Dermis blood vessel endothelial cell (primary cell): ENCODE results near the gene C1QA. TPM values are rescaled to one million over a fixed set of nuclear protein-coding genes. Genes with fewer than 3 reads are reported as not detected.

ENCODE experiments used
- DNase-seq: peaks from one replicate; pipeline ENCODE4 v3.0.0; 2010
- total RNA-seq: library from RNA; depleted of rRNA; stranded (reverse); fragments of >200 nt; gene quantifications from 2 replicates; pipeline ENCODE4 v1.2.3, GENCODE V29; 2014

The C1QA gene
- total RNA-seq, 1 donor from 2014 or later, result not detected

DNA sequence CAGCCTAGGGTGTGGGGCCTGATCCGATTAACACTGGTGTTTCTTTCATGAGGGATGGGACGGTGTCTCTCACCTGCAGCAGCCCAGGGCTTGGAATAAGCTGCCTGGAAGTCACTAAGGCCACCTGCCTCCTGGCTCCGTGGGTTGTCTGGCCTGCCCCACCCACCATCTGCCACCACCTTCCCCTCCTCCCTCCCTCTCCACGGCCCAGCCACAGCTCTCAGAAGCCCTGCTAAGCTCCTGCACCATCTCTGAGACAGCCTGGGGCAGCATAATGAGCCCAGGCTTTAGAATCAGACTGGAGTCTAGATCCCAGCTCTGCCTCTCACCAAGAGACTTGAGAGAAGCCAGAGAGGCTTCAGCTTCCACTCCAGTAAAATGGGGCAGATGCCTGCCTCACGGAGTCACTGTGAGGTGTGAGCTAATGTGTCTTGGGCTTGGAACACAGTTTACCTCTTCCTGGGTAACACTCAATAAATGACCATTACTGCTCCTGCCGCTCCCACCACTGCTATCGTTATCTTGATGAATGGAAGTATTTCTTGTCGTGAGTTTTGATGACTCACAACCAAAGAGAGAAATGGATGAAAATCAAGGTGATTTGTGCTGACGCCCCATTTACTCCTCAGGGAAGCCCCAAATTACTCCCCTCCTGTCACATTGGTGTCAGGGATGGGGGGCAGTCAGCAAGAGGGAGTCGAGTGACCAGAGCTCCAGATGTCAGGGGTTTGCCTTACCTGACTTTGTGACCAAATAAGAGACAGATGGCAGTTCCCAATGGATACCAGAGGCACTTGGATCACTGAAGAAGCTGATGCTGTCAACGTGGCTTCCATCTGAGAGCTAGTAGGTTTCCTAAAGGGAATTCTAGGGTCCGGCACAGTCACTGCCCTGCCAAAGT is 23.5 kb upstream of the C1QA start:
- DNase-seq, result no peak

GRCh38 chr1:22613572-22613918 is 22.9 kb upstream of the C1QA start:
- DNase-seq, result no peak

GRCh38 chr1:22613951-22614350 is 22.5 kb upstream of the C1QA start:
- DNase-seq, result no peak

DNA sequence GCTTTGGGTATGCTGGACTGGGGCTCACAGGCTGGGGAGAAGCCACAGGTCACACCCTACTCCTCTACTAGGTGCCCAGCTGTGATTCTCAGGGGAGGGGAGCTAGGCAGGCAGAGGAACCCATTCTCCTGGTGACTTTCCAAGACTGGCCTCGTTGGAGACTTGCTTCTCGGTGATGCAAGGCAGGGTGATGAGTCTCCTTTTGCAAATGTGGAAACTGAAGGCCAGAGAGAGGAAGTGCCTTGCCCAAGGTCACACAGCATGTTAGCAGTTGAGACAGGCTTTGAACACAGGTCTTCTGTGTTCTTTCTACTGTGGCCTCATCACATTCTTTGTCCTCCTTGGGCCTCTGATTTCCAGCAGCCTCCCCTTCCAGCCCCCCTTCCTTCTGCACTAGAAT is 20.5 kb upstream of the C1QA start:
- no peak for DNase-seq

GRCh38 chr1:22616571-22616970 is 19.9 kb upstream of the C1QA start:
- no peak for DNase-seq

- DNase-seq, result no peak
Measured at GRCh38 chr1:22618056-22618455, 18.4 kb upstream of the C1QA start.

DNA sequence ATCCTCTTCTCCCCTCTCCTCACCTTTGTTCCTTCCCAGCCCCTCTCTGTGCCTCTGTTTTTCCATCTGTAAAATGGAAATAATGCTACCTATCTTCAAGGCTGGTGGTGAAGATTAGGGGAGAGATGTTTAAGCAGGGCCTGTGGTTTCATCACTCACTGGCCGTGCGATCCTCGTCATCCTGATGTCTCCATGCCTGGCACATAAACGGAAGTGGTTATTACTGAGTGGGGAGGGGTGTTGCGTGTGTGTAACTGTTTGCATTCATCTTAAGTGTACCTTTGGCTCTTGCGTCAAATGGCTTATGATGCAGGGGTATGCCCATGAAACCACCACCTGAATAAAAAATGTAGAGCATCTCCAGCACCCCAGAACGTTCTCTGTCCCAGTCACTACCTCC is 17.2 kb upstream of the C1QA start:
- no peak for DNase-seq

DNA sequence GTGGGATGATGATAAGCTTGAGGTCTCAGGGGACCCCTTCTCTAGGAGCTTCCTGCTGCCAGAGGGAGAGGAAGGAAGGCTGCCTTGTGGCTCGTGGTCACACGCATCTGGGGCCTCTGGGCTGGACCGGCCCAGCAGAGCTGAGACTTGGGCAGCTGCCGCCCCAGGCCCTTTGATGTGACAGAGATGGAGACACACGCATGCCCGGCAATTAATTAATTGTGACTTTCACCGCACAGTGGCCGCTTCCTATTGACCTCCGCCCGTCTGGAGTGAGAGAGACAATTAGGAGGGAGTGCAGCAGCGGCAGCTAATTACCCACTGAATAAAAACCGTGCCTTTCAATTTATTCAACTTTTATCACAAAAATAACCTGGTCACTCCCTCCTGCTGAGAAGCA is 16.6 kb upstream of the C1QA start:
- DNase-seq, result no peak

- no peak for DNase-seq
Measured at GRCh38 chr1:22621761-22622160, 14.7 kb upstream of the C1QA start.

GRCh38 chr1:22625262-22625925 is 11.0 kb upstream of the C1QA start:
- peak; percentile 16 for DNase-seq

DNA sequence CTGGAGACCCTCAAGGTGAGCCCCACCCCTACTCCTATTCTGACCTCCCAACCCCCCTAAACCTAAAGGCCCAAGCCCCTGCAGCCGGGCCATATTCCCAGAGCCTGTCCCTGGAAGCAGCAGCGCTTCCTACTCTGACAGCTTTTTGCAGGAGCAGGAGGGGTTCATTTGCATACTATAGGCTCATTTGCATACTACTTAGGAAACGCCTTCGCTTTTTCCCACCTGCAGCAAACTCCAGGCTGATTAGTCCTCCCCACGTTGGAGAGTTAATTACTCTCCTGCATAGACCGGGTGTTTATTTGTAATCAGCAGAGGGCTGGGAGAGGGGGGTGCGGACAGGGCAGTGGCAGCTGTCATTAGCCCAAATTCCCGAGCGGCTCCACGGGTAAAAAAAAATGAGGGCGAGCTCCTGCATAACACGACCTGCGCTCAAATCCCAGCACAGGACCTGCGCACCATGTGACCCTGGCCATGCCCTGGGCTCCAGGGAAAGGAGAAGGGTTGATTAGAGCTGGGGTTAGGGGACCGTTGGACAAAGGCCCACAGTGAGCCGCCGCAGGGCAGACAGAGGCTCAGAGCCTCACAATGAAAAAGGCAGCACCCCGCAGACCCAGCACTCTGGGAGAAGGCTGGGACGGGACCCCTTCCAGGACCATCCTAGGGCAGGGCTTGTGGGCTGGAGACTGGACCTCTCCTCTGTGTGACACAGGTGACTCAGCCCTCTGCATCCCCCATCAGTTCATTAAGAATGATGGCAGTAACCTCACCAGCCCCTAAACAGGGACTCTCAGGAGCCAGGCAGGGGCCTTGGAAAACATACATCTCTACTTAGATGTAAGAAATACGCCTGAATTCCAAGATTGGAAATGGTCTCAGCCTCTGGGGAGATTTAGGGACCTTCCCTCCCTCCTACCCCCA is 9.9 kb upstream of the C1QA start:
- DNase-seq, result no peak

DNA sequence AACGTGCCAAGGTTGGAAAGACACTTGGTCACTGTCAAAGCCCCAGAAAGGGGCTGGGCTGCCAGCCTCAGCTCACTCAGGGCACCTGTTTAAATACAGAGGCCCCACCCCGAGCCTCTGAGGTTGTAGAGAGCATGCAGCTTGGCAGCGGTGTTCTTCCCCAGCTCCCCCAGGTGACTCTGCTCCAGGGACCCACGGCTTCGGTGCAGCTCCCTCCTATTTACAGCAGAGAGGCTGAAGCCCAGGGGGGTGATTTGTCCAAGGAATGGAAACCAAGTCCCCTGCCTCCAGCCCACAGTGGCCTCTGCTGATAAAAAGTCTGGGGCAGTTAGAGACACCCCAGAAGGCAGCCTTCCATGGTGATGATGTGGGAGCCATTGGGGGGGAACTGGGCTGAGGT is 9.1 kb upstream of the C1QA start:
- no peak for DNase-seq

DNA sequence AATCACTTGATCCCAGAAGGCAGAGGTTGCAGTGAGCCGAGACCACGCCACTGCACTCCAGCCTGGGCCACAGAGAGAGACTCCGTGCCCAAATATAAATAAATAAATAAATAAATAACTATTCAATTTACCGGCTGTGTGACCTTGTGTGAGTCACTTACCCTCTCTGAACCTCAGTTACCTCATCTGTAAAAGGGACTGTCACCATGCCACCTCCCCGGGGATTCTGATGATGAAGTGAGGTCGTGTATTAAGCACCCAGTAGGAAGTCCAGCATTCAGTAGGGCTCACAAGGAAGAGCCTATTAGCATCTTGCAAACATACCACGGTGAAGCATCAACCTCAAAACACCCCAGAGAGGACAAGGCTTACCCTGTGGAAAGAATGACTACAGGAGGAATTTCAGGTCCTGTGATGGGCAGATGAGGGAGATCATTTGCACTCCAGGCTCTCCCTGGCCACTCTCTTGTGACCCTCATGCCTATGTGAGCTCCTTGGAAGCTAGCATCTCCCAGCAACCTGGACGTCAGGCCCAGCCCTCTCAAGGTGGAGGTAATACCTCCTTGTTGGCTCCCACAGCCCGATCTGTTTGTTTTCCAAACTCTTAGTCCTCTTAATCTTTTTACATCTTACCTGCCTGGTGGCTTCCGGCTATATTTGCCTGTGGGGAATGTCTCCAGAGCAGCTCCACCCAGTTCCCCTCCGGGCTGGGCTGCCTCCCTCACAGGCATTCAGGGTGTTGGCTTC is 7.6 kb upstream of the C1QA start:
- no peak for DNase-seq

DNA sequence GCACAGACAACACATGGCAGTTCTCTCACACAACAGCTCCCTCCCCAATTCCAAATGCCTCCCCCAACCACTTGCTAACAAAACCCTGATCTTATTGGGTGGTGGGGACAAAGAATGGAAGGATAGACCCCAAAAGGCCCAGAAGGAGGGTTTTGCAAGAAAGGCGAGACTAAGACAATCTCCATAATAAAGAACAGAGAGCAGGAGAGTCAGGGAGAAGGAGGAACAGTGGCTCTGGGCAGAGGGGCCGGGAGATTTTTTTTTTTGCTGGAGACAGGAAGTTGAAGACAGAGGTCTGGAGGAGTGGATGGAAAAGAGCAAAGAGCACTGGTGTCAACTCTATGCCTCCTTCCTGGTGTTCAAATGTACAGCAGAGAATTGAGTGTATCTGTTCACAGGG is 6.5 kb upstream of the C1QA start:
- no peak for DNase-seq

- DNase-seq, result no peak
Measured at GRCh38 chr1:22633697-22634463, 2.5 kb upstream of the C1QA start.

GRCh38 chr1:22635436-22635835 is 992 bp upstream of the C1QA start:
- no peak for DNase-seq

- no peak for DNase-seq
Measured at GRCh38 chr1:22636927-22637326, 499 bp downstream of the C1QA start.

DNA sequence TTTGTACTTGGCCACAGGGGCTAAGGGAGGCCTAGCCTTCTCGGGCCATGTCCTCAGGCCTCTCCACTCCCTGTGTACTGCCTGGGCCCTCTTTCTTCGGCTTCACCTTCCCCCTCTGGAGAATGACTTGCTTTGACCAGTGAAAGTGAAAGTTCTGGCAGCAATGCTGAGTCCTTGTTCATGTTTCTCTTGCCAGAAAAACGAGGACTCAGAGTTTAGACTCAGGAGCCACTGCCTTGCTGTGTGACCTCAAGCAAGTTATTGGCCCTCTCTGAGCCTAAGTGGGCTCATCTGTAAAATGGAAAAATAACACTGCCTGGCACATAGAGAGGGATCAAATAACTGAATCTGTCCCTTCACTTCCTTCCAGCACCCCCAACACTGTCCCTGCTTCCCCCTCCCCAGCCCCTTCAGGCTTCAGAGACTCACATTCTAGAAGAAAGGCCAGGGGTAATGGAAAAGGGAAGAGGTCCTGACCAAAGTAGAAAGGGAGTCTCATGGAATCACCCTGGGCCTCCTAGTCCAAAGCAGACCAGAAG is 1.5 kb downstream of the C1QA start:
- no peak for DNase-seq

DNA sequence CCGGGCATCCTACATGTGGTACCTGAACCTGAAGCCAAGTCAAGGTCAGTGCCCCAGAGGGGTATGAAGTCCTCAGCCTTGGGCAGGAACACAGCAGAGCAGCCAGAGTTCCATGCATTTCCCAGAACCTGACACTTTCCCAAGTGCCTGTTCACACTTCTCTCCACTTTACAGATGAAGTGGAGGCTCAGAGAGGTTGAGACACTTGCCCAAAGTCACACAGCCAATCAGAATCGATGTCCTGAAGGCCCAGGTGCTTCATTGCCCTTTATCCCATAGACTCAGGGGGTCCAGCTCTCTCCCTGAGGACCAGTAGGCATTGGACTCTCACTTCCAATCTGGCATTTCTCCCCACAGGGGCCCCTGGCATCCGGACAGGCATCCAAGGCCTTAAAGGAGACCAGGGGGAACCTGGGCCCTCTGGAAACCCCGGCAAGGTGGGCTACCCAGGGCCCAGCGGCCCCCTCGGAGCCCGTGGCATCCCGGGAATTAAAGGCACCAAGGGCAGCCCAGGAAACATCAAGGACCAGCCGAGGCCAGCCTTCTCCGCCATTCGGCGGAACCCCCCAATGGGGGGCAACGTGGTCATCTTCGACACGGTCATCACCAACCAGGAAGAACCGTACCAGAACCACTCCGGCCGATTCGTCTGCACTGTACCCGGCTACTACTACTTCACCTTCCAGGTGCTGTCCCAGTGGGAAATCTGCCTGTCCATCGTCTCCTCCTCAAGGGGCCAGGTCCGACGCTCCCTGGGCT is 2.2 kb downstream of the C1QA start:
- DNase-seq, result no peak

GRCh38 chr1:22639286-22639685 is 2.9 kb downstream of the C1QA start:
- DNase-seq, result peak; percentile 43

DNA sequence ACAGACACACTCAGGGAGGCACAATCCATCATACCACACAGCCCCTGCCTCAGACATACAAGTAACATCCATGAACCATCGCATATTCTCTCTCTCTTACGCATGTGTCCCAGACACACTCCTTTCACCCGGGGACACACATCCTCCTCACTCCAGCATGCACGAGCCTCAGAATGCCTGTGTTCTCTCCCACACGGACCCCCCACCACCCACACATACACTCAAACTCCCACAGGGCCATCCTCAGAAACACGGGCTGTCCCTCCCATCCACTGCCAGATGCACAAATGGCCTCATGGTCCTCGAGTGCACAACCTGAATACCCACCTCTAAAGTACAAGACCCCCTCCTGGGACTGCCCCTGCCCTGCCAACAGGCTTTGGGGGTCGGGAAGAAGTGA is 4.8 kb downstream of the C1QA start:
- DNase-seq, result no peak
